ENCODE data around the gene ZFP3. TPM values are rescaled to one million over a fixed set of nuclear protein-coding genes. Genes with fewer than 3 reads are reported as not detected.

ZFP3 gene
- total and polyA plus RNA-seq, 2 of the 4 experiments (the other 2 are of a cell fraction) = 0.54 to 0.75 TPM

DNA sequence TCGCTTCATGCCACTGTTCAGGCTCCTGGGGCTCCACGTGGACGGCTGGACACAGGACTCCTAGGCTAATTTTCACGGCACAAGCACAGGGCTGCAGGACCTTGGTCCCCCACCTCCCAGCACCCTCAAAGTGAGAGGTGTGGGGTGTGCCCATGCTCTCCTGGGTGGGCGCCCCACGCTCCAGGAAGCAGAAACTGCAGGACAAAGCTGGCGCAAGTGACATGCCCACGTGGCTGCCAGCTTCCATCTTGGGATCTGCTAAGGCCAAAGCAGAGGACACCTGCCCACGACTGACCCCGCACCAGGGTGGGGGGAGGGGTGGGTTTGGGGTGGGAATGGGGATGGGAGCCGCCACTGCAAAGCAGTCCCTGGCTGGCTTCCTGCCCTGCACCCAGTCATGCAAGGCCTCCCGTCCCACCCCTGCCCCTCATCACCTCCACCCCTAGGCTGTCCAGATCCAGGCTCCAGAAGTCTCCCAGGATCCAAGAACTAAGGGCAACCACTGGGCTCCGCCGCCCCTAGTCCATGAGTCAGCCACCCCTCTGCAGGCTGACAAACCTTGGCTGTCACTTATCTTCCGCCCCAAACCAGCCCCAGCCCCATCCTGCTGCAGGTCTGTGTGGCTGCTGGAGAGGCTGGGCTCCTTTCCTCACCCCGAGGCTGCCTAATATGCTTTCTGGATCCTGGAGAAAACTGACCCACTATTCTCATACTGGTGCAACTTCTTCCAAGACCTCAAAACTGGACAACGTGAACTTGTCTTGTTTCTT lies 48.6 kb downstream of the ZFP3 start:
- Histone ChIP-seq H4K91ac (ENCODE audit: insufficient read depth, low read depth, low read length) (no peak overlapping the region), H3K9me3 (ENCODE audit: control insufficient read depth, insufficient read depth, low read length) (no peaks in the 10 kb centered on the region), H2BK120ac (ENCODE audit: low read depth, low read length) (no peak overlapping the region), H3K79me1 (ENCODE audit: low read depth in 1 of 2, low read length in 2 of 2) (no peaks in the 10 kb centered on the region), H3K18ac (ENCODE audit: low read depth, low read length) (no peak overlapping the region), H3K4me2 (ENCODE audit: low read depth, low read length) (no peak overlapping the region), H3K9ac (ENCODE audit: low read depth, low read length) (no peak overlapping the region), H3K36me3 (ENCODE audit: control insufficient read depth, insufficient read depth, low read length) (no peaks in the 10 kb centered on the region), H2BK20ac (ENCODE audit: low read depth, low read length) (no peak overlapping the region), H4K8ac (ENCODE audit: low read depth in 2 of 2, low read length in 2 of 2) (no peak overlapping the region), H3K27me3 (ENCODE audit: control insufficient read depth, insufficient read depth, low read length) (peaks cover 23% of the 10 kb centered on the region), H3K56ac (ENCODE audit: extremely low read depth, insufficient read depth, low read length) (no peak overlapping the region), H2AFZ (replicated peaks; ENCODE audit: low read length, poor library complexity) (no peak overlapping the region), H2BK5ac (ENCODE audit: low read depth, low read length, poor library complexity, severe bottlenecking) (no peak overlapping the region), H2BK15ac (ENCODE audit: low read depth, low read length) (no peak overlapping the region), H3K4me1 (ENCODE audit: control insufficient read depth, insufficient read depth, low read length) (no peaks in the 10 kb centered on the region), H3K23ac (ENCODE audit: low read depth, low read length) (no peak overlapping the region), H3K14ac (replicated peaks; ENCODE audit: low read depth, low read length) (no peak overlapping the region), H2AK5ac (ENCODE audit: low read depth, low read length) (no peak overlapping the region), H2AK9ac (replicated peaks; ENCODE audit: low read depth, low read length, poor library complexity) (no peak overlapping the region), H4K20me1 (ENCODE audit: insufficient read depth, low read length) (no peaks in the 10 kb centered on the region), H3K27ac (ENCODE audit: insufficient read depth, low read length) (no peak overlapping the region), H3K4me3 (ENCODE audit: insufficient read depth, low read depth, low read length) (no peak overlapping the region), H4K5ac (ENCODE audit: low read depth, low read length) (no peak overlapping the region), H3K4ac (ENCODE audit: low read depth, low read length) (no peak overlapping the region), H3K9me1 (ENCODE audit: insufficient read depth, low read length) (no peaks in the 10 kb centered on the region)
- no TSS peak for BruUV-seq (replicated peaks)
- DNase-seq = no peak
- WGBS, 2 experiments (ENCODE audit: extremely low coverage in 2 of 2, insufficient read length in 1 of 2) = no CpG with 5 or more reads among the region's 17 CpGs
- ATAC-seq (ENCODE audit: low read depth) = no peak
- intact Hi-C loops (cut with micrococcal nuclease) (no loop called here), dilution Hi-C loops (cut with HindIII; ENCODE audit: low sequenced_read_pairs, unreplicated experiment) (no loop called here), in situ Hi-C loops (cut with MboI; ENCODE audit: low sequenced_read_pairs) (no loop called here)
- TF ChIP-seq NFE2L2 (IDR thresholded peaks at IDR 0.05; ENCODE audit: low read depth, low read length) (no peak), POLR2A (IDR thresholded peaks at IDR 0.05; ENCODE audit: low read depth, low read length) (no peak), CEBPB (IDR thresholded peaks at IDR 0.05; ENCODE audit: low read depth, low read length) (no peak), BHLHE40 (IDR thresholded peaks at IDR 0.05; ENCODE audit: low read depth, low read length) (no peak), MAZ (IDR thresholded peaks at IDR 0.05; ENCODE audit: borderline replicate concordance, low read depth, low read length) (no peak), RCOR1 (IDR thresholded peaks at IDR 0.05; ENCODE audit: insufficient replicate concordance, low read length) (no peak)
- TF ChIP-seq, protein P1, sequence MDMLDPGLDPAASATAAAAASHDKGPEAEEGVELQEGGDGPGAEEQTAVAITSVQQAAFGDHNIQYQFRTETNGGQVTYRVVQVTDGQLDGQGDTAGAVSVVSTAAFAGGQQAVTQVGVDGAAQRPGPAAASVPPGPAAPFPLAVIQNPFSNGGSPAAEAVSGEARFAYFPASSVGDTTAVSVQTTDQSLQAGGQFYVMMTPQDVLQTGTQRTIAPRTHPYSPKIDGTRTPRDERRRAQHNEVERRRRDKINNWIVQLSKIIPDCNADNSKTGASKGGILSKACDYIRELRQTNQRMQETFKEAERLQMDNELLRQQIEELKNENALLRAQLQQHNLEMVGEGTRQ (IDR thresholded peaks at IDR 0.05; ENCODE audit: low read depth, low read length) = no peak
- POLR2A ChIA-PET (ENCODE audit: unreplicated experiment) = interaction anchor here (0.6 kb wide), 1 partner anchor 159 kb away, joined by 4 read pairs; no protein-coding TSS in a partner anchor
- CTCF ChIA-PET = no interaction called here
